Stimulated activated CD8-positive, alpha-beta memory T cell treated with anti-CD3 and anti-CD28 coated beads, Interleukin-15, amount 100 ng/mL, for 4 hours (primary cell): ENCODE measurements around the gene FYB1.

ENCODE experiments used
- DNase-seq, 2 donors: peaks; one replicate each; pipeline ENCODE4 v3.0.0-alpha.2; 2020; ENCODE audit warnings: low read depth in 2 of 2

FYB1 gene

DNA sequence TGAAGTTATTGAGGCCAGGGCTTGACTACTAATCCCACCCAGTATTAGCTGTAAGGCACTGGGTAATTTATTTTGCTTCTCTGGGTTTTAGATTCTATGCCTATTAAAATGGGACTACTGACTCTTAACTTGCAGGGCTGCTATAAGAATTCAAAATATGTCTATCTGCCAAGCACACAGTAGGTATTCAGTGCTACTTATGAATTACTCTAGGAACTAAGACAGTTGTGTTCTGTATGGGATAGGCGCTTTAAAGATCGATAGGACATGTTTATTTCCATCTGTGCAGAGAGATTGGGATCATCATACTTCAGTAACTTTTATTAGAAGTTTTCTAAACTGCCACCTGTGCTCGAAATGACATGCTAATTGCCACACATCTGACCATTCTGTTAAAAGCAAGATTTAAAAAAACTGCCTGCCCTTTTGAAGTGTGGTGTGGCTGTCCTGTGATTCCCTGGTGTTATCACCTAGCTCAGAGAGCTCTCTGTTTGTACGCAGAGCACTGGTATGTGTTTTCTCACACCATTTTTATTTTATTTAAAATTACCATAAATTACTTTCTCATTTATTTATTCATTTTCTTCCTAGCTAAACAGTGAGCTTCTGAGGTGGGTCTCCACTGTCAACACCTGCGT lies 58.7 kb downstream of the FYB1 start:
- DNase-seq: no peak

DNA sequence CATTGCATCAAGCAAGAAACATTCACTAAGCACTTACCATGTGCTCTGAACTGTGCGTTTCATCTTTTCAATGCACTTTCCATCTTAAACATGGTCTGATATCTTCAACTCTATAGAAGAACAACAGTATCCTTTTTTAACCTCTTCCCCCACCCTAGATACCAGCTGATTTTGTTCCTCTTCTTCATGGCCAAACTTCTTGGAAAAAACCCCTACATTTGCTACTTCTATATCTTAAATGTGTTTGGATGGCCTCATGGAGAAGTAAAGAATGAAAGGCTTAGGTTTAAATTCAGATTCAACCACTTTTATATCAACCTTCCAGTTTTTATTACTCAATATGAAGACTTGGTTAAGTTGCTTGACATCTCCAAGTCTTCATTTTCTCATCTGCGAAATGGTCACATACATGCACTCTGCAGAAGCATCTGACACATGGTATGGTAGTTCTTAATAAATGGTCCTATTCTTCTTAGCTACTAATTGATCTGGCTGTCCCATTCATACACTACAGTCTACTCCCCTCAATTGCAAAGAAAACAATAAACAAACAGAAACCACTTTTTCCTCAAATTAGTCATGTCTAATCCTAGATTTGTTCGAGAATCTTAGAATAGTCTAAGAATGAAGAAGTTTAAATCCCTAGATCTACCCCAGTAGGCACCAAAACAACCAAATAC lies 59.4 kb downstream of the FYB1 start:
- DNase-seq: no peak

DNA sequence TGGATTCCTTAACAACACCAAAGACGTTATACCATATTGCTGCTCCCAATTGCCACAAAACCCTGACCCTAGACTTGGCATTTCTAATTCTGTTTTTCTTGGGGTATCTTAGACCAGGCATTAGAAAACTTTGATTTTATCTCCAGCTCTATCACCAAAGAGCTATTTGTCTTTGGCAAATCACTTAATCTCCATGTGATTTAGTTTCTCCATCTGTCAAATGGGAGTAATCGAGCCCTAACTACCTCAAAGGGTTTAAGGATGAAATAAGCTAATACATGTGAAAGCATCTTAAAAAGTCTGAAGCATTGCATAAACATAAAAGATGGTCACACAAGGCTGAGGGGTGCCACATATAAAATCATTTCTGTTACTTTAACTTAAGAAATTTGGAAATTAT lies 60.6 kb downstream of the FYB1 start:
- no peak for DNase-seq

DNA sequence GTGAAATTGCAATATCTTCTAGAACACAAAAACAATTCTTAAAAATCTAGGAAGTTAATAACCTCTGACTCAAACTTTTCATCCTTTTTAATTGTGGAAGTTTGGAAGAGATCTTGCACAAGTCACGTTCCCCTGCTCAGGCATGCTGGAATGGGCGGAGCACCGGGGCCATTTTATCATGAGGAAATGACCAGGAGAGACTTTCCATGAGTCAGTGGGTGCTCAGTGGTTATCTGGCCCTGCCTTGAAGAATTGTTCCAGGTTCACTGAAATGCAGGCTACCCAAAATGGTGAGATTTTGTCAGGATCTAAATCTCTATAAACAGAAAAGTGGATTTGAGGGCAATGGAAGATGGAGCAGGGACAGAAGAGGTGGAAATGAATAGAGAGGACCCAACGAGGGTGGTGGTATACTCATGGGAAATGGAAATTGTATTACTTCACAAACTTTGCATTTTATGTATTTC lies 61.2 kb downstream of the FYB1 start:
- no peak for DNase-seq

DNA sequence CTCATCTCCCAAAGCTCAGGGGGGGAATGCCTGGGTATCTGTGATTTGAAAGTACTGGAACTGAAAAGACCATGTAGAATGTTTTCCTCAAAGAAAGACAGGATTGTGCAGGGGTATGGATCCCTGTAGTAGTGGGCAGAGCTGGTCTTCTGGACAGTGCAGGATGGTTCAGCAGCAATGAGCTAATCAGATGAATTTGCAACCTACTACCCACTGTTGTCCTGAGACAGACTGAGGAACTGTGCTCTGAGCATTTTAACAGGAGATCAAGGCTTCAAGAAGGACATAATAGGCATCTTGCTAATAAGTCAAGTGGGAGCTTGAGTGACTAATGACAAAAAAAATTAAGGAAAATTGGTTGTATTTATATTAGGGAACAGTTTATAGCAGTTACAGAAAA lies 61.7 kb downstream of the FYB1 start:
- DNase-seq: no peak

DNA sequence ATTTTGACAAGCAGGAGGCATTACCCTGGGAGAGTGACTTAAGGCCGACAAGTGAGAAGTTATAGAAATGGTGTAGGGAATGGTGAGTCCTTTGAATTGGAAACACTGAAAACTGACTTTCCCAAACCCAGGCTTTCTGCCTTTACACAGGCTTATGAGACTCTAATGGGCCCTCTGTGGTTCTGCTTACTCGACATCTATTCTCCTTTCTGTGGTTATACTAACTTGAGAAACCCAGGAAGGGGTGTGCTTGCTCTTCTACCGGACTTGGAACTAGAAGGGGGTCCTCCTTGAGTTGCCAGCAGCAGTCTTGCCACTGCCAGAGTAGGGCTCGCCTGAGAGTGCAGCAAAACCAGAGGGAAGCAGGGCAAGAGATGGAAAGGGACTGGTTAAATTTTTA lies 63.3 kb downstream of the FYB1 start:
- DNase-seq: no peak

DNA sequence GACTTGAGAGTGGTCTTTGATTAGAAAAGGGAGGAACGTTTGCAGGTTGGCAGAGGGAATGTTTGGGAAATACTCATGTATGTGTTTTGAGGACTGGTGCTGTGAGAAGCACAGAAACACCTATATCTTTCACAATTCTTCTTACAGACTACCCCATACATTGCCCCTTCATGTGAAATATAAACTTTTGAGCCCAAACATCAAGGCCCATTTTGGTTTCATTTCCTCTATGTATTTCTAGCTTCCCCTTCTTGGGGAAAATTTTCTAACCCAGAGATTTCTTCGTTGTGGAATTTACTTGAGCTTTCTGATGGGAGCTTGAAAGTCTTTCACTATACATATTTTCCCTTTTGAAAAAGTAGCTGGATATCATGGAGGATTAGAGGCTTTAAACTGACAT lies 67.6 kb downstream of the FYB1 start:
- no peak for DNase-seq

DNA sequence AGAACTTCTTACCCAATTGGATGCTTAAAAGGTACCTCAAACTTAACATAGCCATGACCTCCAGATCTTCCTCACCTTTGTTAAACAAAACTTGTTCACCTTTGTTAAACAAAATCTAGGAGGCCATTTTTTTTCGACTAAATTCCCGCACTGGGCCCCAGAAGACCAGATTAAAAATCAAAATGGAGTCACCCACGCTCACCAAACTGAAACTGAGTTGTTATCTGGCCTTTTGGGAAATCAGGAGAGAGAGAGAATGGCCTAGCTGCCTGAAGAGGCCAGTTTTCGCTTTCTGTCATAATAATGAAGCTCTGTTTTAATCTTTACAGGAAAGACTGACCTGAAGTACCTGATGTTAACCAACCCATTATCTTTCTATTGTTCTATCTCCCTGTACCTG lies 69.4 kb downstream of the FYB1 start:
- DNase-seq: no peak

DNA sequence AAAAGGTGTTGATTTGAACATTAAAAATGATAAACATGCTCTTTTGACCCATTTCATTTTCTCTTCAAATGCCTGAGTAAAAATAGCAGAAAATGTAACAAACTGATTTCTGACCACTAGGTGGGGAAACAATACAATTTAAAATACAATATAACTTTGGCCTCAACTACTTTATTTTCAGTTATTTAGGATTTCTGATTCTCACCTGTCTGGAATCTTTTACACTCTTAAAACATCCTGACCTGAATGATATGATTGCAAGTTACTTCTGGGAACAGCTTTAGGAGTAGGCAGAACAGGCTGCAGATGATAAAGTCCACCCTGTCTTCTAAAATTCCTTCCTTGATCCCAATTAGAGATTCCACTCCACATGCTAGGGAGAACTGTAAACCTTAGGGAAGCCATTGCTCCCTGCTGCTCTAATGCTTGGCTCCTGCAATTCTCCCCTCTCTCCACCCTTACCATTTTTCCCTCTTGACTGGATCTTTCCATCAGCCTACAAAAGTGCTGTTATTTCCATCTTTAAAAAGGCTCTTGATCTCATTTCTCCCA lies 70.3 kb downstream of the FYB1 start:
- DNase-seq: no peak

DNA sequence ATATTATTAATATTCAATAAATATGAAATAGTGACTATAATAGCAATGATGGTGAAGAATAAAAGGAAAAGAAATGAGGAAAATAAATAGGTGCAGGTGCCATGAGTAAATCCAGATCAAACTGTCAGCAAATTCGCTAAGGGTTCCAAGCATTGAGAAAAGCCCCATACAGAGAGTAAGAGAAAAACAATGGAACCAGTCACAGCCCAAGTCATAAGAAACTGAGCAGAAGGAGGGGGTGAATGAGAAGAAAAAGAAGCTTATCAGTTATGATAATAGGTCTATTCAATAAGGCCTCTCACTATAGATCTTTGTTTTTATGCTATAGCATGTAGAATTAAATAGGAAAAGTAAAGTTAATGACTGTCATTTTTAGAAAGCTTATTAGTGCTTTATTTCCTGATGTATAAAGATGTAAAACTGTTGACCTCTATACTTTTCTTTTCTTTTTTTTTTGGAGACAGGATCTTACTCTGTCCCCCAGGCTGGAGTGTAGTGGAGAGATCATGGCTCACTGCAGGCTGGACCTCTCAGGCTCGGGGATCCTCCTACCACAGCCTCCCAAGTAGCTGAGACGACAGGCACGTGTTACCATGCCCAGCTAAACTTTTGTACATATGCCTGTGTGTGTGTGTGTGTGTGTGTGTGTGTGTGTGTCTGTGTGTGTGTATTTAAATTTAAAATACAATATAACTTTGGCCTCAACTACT lies 72.4 kb downstream of the FYB1 start:
- DNase-seq: no peak

DNA sequence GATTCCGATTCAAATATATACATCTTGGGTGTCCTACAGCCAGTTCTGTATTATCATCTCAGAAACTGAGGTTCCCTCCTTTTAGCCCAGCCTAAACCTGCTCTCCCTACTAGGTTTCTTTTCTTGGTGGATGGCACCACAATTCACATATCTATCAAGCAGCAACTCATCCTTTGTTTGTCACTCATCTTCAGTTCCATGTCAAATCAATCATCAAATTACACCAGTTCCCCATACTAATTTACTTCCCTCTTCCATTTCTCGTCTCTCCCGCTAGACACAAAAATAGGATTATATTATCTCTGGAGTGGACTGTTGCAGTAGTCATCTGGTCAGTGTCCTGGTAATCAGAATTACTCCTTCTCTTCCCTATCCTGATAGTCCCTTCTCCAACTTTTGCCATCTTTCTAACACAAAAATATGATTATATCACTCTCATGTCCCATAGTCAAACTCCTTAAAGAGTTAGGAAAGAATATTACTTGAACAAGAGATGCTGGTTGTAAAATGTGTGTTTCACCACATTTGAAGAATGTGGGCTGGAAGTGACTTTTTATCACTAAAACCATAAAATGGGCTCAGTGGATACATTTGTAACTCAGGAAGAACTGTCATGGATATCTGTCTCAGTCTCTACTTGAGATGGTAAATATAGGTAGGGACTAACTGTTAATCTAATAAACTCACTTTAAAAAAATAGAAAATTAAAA lies 76.1 kb downstream of the FYB1 start:
- no peak for DNase-seq

DNA sequence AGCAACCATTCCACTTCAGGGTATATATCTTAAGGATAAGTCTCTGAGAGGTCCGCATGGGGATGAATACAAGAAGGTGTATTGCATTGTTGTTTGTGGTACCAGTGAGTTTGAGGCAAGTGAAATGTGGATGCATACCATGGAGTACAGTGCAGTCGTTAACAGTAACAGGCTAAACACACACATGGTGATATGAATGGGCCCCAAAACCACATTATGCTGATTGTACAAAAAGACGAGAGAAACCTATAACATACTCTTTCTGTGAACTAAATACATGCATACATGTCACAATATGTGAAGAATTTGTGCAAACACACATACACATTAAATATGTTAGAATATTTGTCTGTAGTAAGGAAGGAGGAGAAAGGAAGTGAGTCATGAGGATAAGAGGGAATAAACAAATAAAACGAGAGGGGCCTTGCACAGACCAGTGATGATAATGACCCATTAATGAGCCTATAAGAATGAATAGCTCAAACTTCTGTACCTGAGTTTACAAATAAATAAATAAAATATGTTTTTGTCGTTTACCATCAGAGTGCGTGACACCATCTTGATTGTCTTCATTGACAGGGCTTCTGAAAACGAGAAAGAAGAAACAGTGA lies 78.7 kb downstream of the FYB1 start:
- DNase-seq: no peak

DNA sequence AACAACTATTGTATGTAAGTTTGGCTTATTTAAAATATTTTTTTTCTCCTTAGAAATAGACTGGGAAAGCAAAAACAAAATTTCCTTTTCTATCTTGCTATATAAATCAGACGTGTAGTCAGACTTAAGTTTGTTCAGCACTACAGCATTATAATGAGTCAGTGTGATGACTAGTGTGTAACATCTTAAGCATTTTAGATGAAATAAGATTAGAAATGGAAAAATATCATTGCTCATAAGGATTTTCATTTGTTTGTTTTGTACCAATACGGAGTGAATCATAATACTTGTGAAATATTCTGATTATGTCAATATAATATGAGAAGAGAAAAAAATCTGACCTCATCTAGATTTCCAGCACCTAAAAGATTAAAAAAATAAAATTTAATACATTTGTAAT lies 80.5 kb downstream of the FYB1 start:
- no peak for DNase-seq

DNA sequence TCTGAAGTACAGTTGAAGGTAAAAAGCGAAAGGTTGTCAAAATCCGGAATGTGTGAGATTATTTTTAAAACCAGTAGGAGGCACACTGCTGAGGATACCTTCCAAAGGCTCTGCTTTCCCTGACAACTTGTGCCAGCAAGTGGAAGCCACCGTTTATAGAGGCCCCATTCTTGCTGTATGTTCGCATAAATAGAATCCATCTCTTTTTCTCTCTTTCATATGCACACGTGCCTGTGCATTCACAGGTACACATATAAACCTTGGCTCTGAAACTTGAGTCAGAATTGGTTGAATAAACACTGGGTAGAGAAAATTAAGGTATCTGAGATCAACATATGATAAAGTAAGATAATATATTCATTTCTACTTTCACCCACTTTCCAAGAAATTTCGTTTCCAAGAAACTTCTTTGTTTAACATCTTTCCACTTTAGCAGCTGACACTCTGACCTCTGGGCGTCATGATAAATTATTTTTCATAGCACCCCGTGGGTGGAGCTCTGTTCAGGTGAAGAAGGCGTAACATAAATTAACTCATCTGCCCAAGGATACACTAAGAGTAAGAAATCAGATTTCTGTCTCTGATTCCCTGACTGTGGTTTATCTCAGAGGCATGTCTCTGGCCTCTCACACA lies 81.4 kb downstream of the FYB1 start:
- no peak for DNase-seq

DNA sequence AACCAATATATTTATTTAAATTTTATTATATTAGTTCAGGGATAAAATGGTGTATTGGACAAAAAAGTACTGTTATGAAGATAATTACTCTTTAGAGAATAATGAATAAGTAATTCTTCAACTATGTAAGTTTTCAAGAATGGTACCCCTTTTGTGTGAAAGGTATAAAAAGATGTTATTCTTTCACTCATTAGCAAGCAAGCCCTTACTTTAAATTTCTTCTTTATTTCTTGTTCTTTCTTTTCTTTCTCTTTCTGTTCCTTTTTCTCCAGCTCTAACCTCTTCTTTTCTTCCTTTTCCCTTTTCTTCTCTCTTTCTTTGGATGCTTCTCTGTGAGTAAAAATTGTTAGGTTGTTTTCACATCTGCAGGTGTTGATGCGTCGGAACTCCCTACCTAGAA lies 82.0 kb downstream of the FYB1 start:
- no peak for DNase-seq

DNA sequence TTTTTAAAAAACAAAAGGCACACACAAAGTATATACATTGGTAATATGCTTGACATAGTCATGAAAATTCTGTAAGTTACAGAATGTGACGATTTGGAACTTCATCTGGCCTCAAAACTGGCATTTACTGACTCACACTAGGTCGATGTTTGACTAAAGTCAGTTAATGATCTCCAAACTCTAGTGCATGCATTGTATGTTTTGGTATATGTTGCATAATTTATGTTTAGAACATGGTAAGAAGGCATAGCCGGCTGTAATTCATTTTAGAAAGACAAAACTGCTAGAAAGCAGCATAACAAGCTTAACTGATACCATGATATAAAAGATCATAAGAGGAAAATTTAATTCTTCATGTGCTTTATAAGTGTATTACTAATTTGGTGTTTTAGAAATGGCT lies 86.6 kb downstream of the FYB1 start:
- DNase-seq: no peak

DNA sequence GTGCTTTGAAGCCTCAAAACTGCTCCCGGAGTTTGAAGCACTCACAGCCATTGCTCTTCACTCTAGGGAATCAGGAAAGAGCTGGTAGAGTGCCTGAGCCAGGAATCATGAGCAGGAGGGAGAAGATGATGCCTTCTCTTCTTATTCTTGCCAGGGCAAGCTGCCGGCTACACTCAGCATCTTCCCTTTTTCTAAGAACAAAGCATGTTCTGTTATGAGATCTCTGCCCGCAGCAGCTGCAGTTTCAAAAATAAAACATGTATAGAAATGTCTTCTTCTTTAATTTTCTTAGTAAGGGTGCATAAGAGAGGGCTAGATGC lies 87.3 kb downstream of the FYB1 start:
- no peak for DNase-seq

DNA sequence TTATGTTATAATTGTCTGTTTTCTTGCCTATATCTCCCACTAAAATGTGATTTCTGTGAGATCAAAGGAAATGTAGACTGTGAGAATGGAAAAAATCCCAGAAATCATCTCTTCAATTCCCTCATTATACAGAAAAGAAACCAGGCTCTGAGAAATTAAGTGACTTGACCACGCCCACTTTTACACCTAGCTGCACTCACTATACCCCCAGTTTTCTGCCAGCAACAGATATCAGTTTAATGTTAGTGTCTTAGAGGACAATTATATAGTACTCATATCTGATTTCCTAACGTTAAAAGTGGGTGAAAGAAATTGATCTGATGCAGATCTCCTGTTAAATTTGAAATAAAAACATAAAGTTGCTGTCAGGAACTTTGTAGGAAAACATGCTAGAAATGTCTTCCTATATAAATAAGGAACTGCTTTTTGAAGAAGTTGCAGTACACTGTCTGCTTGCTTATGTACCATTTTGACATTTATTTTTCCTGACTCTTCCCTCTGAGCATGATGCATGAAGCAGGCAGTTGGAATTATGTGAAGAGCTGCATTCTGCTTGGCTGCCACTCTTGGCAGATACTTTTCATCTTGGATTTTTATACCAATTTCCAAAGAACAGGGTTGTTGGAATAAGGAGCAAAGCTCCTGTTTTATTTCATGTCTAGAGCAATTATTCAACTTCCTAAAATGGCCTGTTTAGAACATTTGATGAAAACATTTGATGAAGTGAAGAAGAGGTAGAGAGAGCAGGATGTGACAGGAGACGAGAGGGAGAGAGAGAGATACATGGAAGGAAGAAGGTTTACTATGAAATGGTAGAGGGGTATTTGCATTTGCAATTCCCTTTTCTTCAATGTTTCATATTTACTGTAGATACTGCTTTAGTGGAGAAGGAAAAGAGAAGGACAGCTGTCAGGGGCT lies 87.9 kb downstream of the FYB1 start:
- DNase-seq: no peak

DNA sequence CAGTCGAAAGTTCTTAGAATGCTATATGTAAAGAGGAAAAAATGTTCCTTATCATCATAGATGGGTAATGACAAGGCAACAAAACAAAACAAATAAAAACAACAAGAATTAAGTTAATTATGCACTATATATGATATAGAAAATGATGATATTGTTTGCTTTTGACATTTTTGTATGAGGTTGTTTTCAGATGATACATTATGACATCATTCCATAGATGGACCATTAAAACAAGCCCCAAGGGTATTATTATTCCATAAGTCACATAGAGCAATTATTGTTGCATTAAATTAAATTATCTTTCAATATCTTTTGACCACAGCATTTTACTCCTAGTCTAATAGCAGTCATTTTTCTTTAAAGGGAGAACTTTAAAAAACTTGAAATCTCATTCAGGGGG lies 88.6 kb downstream of the FYB1 start:
- no peak for DNase-seq

DNA sequence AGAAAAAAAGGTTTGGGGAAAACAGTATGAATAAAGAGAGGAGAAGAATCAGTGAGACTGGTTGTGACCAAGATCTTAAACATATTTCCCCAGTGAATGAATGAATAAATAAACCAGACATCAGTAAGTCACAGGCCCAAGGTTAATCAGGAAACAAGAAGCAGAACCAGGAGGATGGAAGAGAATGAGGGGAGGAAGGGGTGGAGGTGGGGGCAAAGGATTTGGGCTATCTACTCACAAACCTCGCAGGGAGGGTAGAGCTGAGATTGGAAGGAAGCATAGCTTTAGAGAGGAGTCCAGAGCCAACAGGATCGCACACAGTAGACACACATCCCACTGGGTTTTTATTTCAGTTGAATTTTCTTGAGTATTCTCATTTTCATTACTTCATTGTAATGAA lies 97.4 kb downstream of the FYB1 start:
- DNase-seq: no peak
